ENCODE measurements around the gene SPIB.

SPIB gene

DNA sequence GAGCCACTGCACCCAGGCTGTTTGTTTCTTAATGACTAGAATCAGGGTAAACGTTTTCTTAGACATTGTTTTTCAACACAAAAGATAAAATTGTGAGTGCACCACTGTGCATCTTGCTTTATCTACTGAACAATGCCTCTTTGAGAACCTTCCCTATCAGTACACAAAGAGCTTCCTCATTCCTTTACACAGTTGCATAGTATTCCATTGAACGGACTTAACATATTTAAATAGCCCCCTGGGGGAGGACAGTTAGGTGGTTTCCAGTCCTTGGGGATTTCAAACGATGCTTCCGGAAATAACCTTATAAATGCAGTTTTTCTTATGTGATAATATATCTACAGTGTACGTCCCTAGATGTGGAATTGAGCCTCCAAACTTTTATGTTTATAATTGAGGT is 26.0 kb upstream of the SPIB start:
- no peak for DNase-seq

DNA sequence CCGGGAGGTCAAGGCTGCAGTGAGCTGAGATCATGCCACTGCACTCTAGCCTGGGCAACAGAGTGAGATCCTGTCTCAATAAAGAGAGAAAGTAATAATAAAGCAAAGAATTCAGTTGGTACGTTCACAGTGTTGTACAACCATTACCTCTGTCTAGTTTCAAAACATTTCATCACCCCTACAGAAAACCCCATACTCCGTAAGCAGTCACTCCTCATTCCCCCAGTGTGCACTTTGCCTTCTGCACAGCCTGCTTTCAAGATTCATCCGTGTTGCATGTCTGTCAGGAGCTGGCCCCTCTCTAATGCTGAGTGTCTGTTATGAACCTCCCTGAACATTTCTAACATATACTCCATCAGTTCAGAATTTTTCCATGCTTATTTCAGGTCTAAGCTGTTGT is 25.1 kb upstream of the SPIB start:
- no peak for DNase-seq

DNA sequence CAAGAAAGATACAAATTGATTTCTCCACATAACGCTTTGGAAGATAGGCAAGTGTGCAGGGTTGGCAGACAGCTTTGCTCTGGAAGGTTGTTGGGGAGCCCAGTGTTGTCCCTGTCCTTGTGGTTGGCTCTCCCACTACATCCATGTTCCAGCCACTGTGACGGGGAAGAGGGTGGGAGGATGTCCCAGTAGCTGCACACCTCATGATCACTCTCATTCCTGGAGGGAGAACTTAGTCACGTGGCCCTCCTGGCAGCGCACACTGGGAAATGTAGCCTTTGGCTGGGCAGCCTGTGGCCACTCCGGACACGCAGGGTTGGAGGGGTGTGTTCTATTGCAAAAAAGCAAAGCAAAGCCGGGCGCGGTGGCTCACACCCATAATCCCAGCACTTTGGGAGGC is 24.7 kb upstream of the SPIB start:
- no peak for DNase-seq

DNA sequence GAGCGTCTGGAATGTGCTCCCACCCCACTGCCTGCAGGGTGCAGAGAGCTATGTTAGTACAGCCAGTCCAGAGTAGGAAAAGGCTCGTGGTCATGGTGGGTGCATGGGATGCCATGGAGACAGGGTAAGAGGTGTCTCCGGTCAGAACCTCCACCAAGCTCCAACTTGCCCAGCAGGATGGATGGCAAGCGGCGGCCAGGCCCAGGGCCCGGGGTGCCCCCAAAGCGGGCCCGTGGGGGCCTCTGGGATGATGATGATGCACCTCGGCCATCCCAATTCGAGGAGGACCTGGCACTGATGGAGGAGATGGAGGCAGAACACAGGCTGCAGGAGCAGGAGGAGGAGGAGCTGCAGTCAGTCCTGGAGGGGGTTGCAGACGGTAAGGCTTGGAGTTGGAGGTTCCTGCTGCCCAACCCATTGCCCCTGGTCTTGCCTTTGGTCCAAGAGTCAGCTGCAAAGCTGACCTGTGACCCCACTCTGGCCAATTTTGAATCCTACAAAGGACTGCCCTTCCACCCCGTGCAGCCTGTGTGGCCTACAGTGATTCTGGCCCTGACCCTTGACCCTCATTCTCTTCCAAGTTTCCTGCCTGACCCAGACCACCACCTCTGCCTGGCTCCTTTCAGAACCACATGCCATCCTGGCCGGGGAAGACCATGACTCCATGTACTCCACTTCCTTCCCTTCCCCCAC is 19.9 kb upstream of the SPIB start:
- DNase-seq, result no peak

DNA sequence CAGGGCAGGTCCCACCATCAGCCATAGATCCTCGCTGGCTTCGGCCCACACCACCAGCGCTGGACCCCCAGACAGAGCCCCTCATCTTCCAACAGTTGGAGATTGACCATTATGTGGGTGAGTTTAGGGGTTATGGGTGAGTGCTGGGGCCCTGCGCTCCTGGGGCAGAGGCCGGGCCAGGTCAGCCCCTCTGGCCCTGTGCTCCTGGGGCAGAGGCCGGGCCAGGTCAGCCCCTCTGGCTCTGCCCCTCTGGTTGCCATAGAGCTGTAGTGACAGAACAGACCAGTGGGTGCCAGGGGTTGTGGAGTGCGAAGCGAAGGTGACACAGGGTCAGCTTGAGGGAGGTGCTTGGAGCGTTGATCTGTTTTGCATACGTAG is 19.4 kb upstream of the SPIB start:
- no peak for DNase-seq

DNA sequence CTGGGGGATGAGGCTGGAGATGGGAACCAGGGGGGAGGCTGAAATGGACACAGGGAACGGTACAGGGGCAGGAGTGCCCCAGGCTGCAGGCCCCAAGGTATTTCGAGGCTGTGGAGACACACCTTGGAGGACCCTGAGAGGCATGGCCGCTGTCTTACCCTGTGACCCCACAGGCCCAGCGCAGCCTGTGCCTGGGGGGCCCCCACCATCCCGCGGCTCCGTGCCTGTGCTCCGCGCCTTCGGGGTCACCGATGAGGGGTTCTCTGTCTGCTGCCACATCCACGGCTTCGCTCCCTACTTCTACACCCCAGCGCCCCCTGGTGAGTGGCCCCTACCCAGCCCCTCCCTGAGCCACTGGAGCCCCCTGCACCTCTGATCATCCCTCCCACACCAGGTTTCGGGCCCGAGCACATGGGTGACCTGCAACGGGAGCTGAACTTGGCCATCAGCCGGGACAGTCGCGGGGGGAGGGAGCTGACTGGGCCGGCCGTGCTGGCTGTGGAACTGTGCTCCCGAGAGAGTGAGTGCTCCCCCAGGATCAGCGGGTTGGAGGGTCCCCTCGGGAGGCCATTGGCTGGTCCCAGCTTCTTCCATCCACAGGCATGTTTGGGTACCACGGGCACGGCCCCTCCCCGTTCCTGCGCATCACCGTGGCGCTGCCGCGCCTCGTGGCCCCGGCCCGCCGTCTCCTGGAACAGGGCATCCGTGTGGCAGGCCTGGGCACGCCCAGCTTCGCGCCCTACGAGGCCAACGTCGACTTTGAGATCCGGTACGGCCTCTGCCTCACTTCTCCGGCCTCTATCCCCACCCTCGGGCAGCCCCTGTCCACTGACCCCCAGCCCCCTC is 16.9 kb upstream of the SPIB start:
- no peak for DNase-seq

DNA sequence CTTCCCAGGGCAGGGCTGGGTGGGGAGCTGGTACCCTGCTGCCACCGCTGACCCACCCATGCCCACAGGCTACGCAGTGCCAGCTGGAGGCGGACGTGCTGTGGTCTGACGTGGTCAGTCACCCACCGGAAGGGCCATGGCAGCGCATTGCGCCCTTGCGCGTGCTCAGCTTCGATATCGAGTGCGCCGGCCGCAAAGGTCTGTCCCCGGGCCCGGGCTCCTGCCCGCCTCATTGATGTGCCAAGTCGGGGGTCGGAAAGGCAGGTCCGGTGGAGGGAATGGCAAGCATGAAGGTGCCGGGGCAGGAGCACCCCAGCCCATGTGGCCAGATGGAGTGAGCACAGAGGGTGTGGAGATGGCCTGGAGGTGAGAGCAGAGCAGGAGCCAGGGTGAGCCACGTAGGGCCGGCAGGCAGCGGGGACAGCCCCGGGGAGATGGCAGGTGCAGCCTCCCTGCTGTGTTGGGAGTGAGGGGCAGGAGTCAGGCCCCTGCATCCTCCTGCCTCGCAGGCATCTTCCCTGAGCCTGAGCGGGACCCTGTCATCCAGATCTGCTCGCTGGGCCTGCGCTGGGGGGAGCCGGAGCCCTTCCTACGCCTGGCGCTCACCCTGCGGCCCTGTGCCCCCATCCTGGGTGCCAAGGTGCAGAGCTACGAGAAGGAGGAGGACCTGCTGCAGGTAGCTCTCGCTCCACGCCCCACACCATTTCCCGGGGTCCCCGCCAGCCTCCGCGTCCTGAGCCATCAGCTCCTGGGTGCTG is 16.0 kb upstream of the SPIB start:
- DNase-seq, result no peak

DNA sequence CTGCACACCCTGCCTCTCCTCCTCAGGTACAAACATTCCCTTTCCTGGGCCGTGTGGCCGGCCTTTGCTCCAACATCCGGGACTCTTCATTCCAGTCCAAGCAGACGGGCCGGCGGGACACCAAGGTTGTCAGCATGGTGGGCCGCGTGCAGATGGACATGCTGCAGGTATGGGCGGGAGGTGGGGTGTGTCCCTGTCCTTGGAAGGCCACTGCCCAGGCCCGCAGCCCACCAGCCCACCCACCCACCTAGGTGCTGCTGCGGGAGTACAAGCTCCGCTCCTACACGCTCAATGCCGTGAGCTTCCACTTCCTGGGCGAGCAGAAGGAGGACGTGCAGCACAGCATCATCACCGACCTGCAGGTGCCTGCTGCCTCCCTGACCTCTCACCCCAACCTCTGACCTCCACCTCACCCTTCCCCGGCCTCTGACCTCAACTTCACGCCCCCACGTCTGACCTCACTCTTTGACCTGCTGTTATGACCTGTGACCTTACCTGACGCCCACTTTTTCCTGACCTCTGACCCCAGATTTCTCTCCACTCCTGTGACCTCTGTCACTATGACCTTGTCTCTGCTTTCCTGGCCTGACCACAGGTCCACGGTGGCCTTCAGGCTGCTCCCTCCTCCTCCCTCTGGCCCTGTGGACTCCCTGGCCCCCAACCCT is 12.4 kb upstream of the SPIB start:
- no peak for DNase-seq

DNA sequence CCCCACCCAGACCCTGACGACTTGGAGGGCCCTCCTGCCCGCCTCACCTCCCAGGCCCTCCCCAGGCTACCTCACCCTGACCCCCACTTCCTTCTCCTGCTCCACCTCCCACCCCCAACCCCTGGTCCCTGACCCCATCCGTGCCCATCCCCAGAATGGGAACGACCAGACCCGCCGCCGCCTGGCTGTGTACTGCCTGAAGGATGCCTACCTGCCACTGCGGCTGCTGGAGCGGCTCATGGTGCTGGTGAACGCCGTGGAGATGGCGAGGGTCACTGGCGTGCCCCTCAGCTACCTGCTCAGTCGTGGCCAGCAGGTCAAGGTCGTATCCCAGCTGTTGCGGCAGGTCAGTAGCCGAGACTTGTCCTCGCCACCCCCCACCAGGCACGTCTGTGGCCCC is 11.9 kb upstream of the SPIB start:
- DNase-seq, result no peak

DNA sequence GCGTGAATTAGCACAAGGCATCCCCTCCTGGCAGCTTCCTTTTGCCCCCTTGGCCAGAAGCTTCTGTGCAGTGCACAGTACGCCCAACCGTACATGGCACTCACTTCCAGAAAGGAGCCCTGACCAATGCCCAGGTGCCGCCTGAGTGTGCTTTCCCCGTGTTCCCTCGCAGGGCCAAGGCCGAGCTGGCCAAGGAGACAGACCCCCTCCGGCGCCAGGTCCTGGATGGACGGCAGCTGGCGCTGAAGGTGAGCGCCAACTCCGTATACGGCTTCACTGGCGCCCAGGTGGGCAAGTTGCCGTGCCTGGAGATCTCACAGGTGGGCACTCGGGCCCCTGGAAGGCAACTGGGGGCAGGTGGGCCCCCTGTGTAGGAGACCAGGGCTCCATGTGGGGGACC is 9.4 kb upstream of the SPIB start:
- DNase-seq, result no peak

DNA sequence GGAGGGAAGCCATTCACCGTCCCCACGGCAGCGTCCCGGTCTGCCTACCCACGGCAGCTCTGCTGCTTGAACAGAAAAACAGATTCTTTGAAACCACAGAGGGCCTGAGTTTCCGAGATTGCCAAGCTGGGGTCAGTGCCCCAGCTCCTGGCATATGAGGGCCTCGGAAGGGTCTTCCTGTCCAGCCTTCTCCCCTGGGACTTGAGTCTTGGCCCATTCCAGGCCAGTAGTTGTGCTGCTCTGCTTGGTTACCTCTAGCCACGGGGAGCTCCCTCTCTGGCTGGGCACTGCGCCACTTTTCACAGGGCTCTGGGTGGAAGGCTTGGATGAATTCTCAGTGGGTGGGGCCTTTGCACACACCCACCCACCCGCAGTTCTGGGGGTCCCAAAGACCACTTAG is 8.6 kb upstream of the SPIB start:
- DNase-seq, result no peak

DNA sequence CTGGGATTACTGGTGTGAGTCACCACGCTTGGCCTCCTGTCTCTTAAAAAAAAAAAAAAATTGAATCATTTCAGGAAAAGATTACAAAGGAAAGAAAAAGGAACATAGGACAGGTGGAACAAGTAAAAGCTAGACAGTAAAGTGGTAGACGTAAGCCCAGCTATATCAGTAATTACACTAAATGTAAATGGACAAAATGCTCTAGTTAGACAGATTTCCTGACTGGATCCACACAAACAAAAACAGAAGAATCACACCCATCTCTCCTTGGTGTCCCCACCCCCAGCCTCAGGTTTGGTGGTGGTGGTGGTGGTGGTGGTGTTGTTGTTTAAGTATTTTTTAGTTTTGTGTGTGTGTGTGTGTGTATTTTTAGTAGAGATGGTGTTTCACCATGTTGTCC is 6.3 kb upstream of the SPIB start:
- DNase-seq, result no peak

DNA sequence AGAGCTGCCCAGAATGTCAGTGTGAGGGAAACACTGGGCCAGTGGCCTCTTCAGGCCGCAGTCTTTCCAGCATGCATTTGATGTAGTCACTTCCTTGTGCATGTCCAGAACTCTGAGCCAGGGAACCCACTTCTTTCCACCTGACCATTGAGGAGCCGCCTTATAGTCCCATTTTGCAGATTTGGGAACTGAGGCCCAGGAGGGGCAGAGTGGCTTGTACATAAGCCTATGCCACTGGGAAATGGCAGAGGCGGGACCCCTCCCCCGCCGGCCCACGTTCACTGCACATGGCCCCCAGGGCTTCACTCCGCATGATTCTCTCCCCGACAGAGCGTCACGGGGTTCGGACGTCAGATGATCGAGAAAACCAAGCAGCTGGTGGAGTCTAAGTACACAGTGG is 5.6 kb upstream of the SPIB start:
- no peak for DNase-seq

DNA sequence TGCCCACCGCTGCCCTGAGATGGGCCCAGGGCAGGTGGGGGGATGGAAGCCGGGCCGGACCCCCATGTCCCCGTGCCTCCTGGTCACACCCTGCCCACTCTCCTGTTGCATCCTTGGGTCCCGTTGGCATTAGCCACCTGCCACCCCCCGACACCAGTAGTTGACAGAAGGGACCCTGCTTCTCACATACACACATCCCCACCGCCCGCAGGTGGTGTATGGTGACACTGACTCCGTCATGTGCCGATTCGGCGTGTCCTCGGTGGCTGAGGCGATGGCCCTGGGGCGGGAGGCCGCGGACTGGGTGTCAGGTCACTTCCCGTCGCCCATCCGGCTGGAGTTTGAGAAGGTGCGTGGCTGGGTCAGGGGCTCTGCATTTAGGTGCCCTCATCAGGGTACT is 5.2 kb upstream of the SPIB start:
- no peak for DNase-seq

DNA sequence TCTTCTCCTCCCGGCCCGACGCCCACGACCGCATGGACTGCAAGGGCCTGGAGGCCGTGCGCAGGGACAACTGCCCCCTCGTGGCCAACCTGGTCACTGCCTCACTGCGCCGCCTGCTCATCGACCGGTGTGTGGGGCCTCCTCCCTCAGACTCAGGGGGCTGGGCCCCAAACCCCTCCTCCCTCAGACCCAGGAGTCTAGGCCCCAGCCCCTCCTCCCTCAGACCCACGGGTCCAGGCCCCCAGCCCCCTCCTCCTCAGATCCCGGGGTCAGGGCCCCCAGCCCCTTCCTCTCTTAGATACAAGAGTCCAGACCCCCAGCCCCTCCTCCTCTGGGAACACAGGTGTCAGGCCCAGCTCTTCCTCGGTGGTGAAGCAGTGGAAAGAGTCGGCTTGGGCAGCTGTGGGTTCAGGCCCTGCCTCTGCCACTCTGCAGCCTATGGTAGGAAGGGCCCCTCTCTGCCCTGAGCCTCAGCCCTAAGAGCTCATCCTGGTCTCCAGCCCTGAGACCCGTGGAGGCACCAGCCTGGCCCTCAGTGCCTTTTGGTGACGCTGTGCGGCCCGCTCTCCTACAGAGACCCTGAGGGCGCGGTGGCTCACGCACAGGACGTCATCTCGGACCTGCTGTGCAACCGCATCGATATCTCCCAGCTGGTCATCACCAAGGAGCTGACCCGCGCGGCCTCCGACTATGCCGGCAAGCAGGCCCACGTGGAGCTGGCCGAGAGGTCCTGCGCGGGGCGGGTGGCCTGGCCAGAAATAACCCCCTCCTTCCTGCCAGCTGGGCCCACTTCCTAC is 3.7 kb upstream of the SPIB start:
- DNase-seq, result no peak

DNA sequence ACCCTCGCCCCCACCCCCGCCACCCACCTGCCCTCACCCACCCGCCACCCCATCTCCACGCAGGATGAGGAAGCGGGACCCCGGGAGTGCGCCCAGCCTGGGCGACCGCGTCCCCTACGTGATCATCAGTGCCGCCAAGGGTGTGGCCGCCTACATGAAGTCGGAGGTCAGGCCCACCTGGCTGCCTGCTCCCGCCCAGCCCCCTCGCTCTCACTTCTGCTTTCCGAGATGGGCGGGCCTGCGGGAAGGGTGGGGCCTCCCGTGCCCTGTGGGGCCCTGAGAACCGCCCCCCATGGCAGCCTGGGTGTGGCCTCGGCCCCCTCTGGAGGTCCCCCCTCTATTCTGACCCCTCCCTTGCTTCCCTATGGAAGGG is 3.1 kb upstream of the SPIB start:
- DNase-seq, result no peak

DNA sequence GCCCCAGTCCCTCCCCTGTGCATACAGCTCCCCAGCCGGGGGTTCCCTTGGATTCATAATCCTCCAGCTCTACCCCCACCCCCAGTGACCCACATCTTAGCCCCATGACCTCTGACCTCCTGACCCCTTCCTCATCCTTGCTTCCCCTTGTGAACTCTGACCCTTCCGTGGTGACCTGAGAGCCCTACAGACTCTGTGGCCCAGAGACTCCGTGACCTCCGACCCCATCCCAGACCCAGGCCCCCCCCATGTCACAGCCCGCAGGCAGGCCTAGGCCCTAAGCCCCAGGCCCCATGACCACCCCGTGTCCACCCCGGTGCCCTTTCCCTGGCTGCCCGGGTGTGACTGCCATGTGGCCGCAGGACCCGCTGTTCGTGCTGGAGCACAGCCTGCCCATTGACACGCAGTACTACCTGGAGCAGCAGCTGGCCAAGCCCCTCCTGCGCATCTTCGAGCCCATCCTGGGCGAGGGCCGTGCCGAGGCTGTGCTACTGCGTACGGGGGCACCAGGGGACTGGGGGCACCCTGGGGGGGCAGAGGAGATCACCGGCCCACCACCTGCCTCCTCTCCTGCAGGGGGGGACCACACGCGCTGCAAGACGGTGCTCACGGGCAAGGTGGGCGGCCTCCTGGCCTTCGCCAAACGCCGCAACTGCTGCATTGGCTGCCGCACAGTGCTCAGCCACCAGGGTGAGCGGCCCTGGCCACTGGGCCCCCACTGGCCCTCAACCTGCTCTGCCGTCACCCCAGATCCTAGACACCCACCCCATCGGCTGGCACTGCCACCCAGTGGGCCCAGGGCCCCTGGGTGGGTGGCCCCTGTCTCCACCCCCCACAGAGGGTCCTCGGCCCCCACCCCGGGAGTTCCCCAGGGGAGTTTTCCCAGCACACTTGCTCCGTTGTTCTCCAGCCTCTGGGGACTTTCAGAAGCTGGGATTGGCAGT is 2.4 kb upstream of the SPIB start:
- DNase-seq, result no peak

DNA sequence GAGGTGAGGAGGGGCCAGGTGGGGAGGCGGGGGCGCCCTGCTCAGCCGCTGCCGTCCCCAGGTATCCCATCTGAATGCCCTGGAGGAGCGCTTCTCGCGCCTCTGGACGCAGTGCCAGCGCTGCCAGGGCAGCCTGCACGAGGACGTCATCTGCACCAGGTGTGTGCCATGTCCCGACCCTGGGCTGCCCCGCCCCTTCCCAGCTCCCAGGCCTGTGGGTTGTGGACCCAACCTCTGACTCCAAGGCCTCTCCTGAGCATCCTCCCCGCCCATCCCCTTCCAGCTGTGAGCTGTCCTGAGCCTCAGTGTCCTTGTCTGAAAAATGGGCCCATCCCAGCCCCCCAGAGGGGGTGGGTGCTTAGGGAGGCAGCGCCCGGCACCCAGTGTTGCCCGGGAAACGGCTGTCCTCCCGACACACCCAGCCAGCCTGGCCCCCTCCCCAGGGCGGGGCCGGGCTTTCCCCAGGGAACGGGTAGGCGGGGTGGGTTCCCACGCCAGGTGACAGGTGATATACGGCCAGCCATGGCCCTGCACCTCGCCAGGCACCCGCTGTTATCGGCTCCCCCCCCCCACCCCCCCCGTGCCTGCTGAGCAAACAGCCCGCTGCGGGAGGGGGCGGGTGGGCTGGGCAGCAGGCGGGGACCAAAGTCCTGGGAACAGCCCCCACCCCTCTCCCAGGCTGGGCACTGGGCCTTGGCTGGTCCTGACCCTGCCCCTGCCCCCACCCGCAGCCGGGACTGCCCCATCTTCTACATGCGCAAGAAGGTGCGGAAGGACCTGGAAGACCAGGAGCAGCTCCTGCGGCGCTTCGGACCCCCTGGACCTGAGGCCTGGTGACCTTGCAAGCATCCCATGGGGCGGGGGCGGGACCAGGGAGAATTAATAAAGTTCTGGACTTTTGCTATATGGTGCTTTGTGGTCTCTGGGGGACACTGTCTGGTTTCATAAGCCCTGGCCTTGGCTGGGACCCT is 1.3 kb upstream of the SPIB start:
- no peak for DNase-seq

DNA sequence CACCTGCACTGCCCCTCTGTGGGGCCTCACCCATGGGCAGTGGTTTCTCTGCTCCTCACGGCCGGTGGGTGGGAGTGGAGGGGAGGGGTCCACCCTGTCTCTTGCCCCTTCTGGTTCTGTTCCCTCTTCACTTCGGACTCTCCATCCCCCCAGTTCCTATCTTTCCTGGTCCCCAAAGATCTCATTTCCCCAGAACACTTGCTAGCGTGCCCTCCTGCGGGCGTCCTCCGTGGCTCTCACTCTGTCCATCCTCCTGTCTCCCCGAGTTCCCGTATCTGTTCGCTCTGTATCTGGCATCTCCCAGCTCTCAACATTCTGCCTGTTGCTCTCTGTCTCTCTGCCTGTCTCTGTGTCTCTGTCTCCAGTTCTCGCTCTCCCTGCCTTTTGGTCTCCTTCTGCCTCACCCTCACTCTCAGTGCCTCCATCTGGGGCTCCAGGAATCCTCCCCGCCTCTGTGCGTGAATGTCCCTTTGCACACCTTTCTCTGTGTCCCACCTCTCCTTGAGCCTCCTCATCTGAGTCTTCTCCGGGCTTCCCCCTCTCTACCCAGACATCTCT is 363 bp downstream of the SPIB start:
- DNase-seq, result no peak

DNA sequence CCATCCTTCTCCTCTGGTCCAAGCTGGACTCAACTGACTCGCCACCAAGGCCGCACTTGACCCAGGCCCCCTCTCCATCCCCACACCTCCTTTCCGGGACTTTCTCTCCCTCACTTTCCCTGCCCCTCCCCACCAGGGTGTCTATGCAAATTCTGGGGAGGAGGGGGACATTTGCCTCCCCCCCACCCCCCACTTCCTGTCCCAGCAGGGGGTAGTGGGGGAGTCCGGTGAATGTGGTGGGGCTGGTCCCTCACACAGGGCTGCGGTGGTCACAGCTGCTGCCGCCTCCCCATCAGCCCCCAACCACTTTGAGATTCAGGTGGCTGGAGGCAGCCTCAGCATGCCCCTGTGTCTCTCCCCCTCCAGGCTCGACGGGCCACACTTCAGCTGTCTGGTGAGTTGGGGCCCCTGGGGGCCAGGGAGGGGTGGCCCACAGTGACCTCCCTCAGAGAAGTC is 870 bp downstream of the SPIB start:
- no peak for DNase-seq
